ENCODE measurements around the gene ACTN2.

ACTN2 gene

GRCh38 chr1:236800002-236800620, 113.8 kb downstream of the ACTN2 start:
- peaks cover 11% of the 10 kb centered on the region for H3F3A ChIP-seq (ENCODE audit: insufficient read depth, low read length)
- no peak for DNase-seq
- H3K9me2 ChIP-seq (replicated peaks; ENCODE audit: insufficient read depth, low read length) = no peaks in the 10 kb centered on the region
- H3K4me3 ChIP-seq (ENCODE audit: low read length) = no peak overlapping the region
- no peaks in the 10 kb centered on the region for H3K27me3 ChIP-seq (replicated peaks; ENCODE audit: insufficient read depth, low read length)
- H3K9me3 ChIP-seq (replicated peaks; ENCODE audit: insufficient read depth, low read length) = no peaks in the 10 kb centered on the region
- H3K4me2 ChIP-seq (ENCODE audit: low read depth, low read length) = no peak overlapping the region
- no peaks in the 10 kb centered on the region for H4K20me1 ChIP-seq (ENCODE audit: insufficient read depth, low read length)
- H3K4me1 ChIP-seq (ENCODE audit: low read length) = peaks cover 7% of the 10 kb centered on the region; the same call in 1 of the 2 replicates
- peaks cover 56% of the 10 kb centered on the region for H3K79me2 ChIP-seq (ENCODE audit: low read length)
- no peak overlapping the region for H3K27ac ChIP-seq (ENCODE audit: low read length)
- no peak overlapping the region for H2AFZ ChIP-seq (ENCODE audit: low read length)
- H3K9ac ChIP-seq (ENCODE audit: low read length) = no peak overlapping the region
- TF ChIP-seq CTCF (IDR thresholded peaks at IDR 0.05; ENCODE audit: low read length) = no peak
- TF ChIP-seq EZH2phosphoT487 (IDR thresholded peaks at IDR 0.05; ENCODE audit: low read length) = no peak
- no peak for TF ChIP-seq EZH2 (optimal IDR thresholded peaks at IDR 0.05; ENCODE audit: low read depth, low read length)
- no peaks in the 10 kb centered on the region for H3K36me3 ChIP-seq (replicated peaks; ENCODE audit: insufficient read depth, low read length)

GRCh38 chr1:236800623-236801022, 114.3 kb downstream of the ACTN2 start:
- Histone ChIP-seq H3K9me2 (replicated peaks; ENCODE audit: insufficient read depth, low read length) (no peaks in the 10 kb centered on the region), H2AFZ (ENCODE audit: low read length) (no peak overlapping the region), H3F3A (ENCODE audit: insufficient read depth, low read length) (peaks cover 7% of the 10 kb centered on the region; the same call in 1 of the 2 replicates), H3K4me1 (ENCODE audit: low read length) (peaks cover 7% of the 10 kb centered on the region; the same call in 1 of the 2 replicates), H3K9me3 (replicated peaks; ENCODE audit: insufficient read depth, low read length) (no peaks in the 10 kb centered on the region), H4K20me1 (ENCODE audit: insufficient read depth, low read length) (no peaks in the 10 kb centered on the region), H3K27ac (ENCODE audit: low read length) (no peak overlapping the region), H3K36me3 (replicated peaks; ENCODE audit: insufficient read depth, low read length) (no peaks in the 10 kb centered on the region), H3K79me2 (ENCODE audit: low read length) (peaks cover 56% of the 10 kb centered on the region), H3K9ac (ENCODE audit: low read length) (no peak overlapping the region), H3K4me3 (ENCODE audit: low read length) (no peak overlapping the region), H3K4me2 (ENCODE audit: low read depth, low read length) (no peak overlapping the region), H3K27me3 (replicated peaks; ENCODE audit: insufficient read depth, low read length) (no peaks in the 10 kb centered on the region)
- DNase-seq = no peak
- no peak for TF ChIP-seq EZH2 (optimal IDR thresholded peaks at IDR 0.05; ENCODE audit: low read depth, low read length)
- TF ChIP-seq EZH2phosphoT487 (IDR thresholded peaks at IDR 0.05; ENCODE audit: low read length) = no peak
- TF ChIP-seq CTCF (IDR thresholded peaks at IDR 0.05; ENCODE audit: low read length) = no peak

- Histone ChIP-seq H3K27me3 (replicated peaks; ENCODE audit: insufficient read depth, low read length) (no peaks in the 10 kb centered on the region), H3K27ac (ENCODE audit: low read length) (no peak overlapping the region), H3K4me3 (ENCODE audit: low read length) (no peak overlapping the region), H3K9me2 (replicated peaks; ENCODE audit: insufficient read depth, low read length) (no peaks in the 10 kb centered on the region), H3K36me3 (replicated peaks; ENCODE audit: insufficient read depth, low read length) (no peaks in the 10 kb centered on the region), H3F3A (ENCODE audit: insufficient read depth, low read length) (no peaks in the 10 kb centered on the region), H3K9ac (ENCODE audit: low read length) (no peak overlapping the region), H3K4me2 (ENCODE audit: low read depth, low read length) (no peak overlapping the region), H2AFZ (ENCODE audit: low read length) (no peak overlapping the region), H3K4me1 (ENCODE audit: low read length) (0 out of 2 replicates have a peak, but pooled peaks cover 1% of the 10 kb centered on the region), H4K20me1 (ENCODE audit: insufficient read depth, low read length) (no peaks in the 10 kb centered on the region), H3K9me3 (replicated peaks; ENCODE audit: insufficient read depth, low read length) (no peaks in the 10 kb centered on the region), H3K79me2 (ENCODE audit: low read length) (peaks cover 42% of the 10 kb centered on the region)
- no peak for TF ChIP-seq EZH2 (optimal IDR thresholded peaks at IDR 0.05; ENCODE audit: low read depth, low read length)
- no peak for TF ChIP-seq EZH2phosphoT487 (IDR thresholded peaks at IDR 0.05; ENCODE audit: low read length)
- TF ChIP-seq CTCF (IDR thresholded peaks at IDR 0.05; ENCODE audit: low read length) = no peak
- no peak for DNase-seq
These were observed 116.0 kb downstream of the ACTN2 start for GRCh38 chr1:236802264-236802663.
